ENCODE data around the gene PTPN5. TPM values are rescaled to one million over a fixed set of nuclear protein-coding genes. Genes with fewer than 3 reads are reported as not detected.
"Not testable (repeated sequence)": the region's sequence is repeated elsewhere in the genome, so short reads cannot be mapped to it uniquely, and the experiment has no call there.

PTPN5 gene
- total RNA-seq, 1 experiment from 2014 or later, result not detected

- in situ Hi-C loops (cut with HindIII; ENCODE audit: low pct_unique_long_range_greater_than_20kb, low sequenced_read_pairs), result no loop called here
- no peak for DNase-seq (ENCODE audit: low read depth, low spot score)
These were observed 88.4 kb downstream of the PTPN5 start for GRCh38 chr11:18703001-18703763.

GRCh38 chr11:18701614-18702216, 89.9 kb downstream of the PTPN5 start:
- in situ Hi-C loops (cut with HindIII; ENCODE audit: low pct_unique_long_range_greater_than_20kb, low sequenced_read_pairs), result no loop called here
- DNase-seq (ENCODE audit: low read depth, low spot score), result no peak

- in situ Hi-C loops (cut with HindIII; ENCODE audit: low pct_unique_long_range_greater_than_20kb, low sequenced_read_pairs), result no loop called here
- no peak for DNase-seq (ENCODE audit: low read depth, low spot score)
These were observed 90.7 kb downstream of the PTPN5 start for GRCh38 chr11:18700872-18701271.

GRCh38 chr11:18700375-18700774, 91.2 kb downstream of the PTPN5 start:
- in situ Hi-C loops (cut with HindIII; ENCODE audit: low pct_unique_long_range_greater_than_20kb, low sequenced_read_pairs), result no loop called here
- peak; percentile 40 for DNase-seq (ENCODE audit: low read depth, low spot score)

- in situ Hi-C loops (cut with HindIII; ENCODE audit: low pct_unique_long_range_greater_than_20kb, low sequenced_read_pairs), result no loop called here
- DNase-seq (ENCODE audit: low read depth, low spot score), result no peak
These were observed 91.7 kb downstream of the PTPN5 start for GRCh38 chr11:18699848-18700261.

- DNase-seq (ENCODE audit: low read depth, low spot score), result no peak
- in situ Hi-C loops (cut with HindIII; ENCODE audit: low pct_unique_long_range_greater_than_20kb, low sequenced_read_pairs), result no loop called here
These were observed 92.4 kb downstream of the PTPN5 start for GRCh38 chr11:18699269-18699596.

- in situ Hi-C loops (cut with HindIII; ENCODE audit: low pct_unique_long_range_greater_than_20kb, low sequenced_read_pairs), result no loop called here
- peak; percentile 91 for DNase-seq (ENCODE audit: low read depth, low spot score)
These were observed 93.0 kb downstream of the PTPN5 start, which contains the start of gene TMEM86A for GRCh38 chr11:18698341-18699268. TSS of gene TMEM86A (plus strand) at chr11:18698779. CDS start at chr11:18698887, 108 bp downstream.

GRCh38 chr11:18697576-18697975, 94.0 kb downstream of the PTPN5 start:
- in situ Hi-C loops (cut with HindIII; ENCODE audit: low pct_unique_long_range_greater_than_20kb, low sequenced_read_pairs), result no loop called here
- no peak for DNase-seq (ENCODE audit: low read depth, low spot score)

- in situ Hi-C loops (cut with HindIII; ENCODE audit: low pct_unique_long_range_greater_than_20kb, low sequenced_read_pairs), result no loop called here
- no peak for DNase-seq (ENCODE audit: low read depth, low spot score)
These were observed 94.9 kb downstream of the PTPN5 start for GRCh38 chr11:18696638-18697225.

- no peak for DNase-seq (ENCODE audit: low read depth, low spot score)
- in situ Hi-C loops (cut with HindIII; ENCODE audit: low pct_unique_long_range_greater_than_20kb, low sequenced_read_pairs), result no loop called here
These were observed 98.4 kb downstream of the PTPN5 start for GRCh38 chr11:18692941-18693760.

- in situ Hi-C loops (cut with HindIII; ENCODE audit: low pct_unique_long_range_greater_than_20kb, low sequenced_read_pairs), result not testable (repeated sequence)
- DNase-seq (ENCODE audit: low read depth, low spot score), result peak; percentile 41
These were observed 100.0 kb downstream of the PTPN5 start for GRCh38 chr11:18691467-18692140.

GRCh38 chr11:18684267-18684666, 107.3 kb downstream of the PTPN5 start:
- no peak for DNase-seq (ENCODE audit: low read depth, low spot score)
- in situ Hi-C loops (cut with HindIII; ENCODE audit: low pct_unique_long_range_greater_than_20kb, low sequenced_read_pairs), result no loop called here

- no peak for DNase-seq (ENCODE audit: low read depth, low spot score)
- in situ Hi-C loops (cut with HindIII; ENCODE audit: low pct_unique_long_range_greater_than_20kb, low sequenced_read_pairs), result no loop called here
These were observed 109.1 kb downstream of the PTPN5 start for GRCh38 chr11:18682466-18682865.

GRCh38 chr11:18681949-18682348, 109.6 kb downstream of the PTPN5 start:
- peak; percentile 26 for DNase-seq (ENCODE audit: low read depth, low spot score)
- in situ Hi-C loops (cut with HindIII; ENCODE audit: low pct_unique_long_range_greater_than_20kb, low sequenced_read_pairs), result not testable (repeated sequence)

All from SK-MEL-5 (cell line).